GM12878 (cell line): Measurements from ENCODE around the gene SLC4A8. TPM values are rescaled to one million over a fixed set of nuclear protein-coding genes. Genes with fewer than 3 reads are reported as not detected.

ENCODE experiments used
- ATAC-seq: fragments of 200-7000 bp; cut with Tn5 transposase; 3 replicates; pipeline ENCODE4 v1.9.1; 2020; ENCODE audit warnings: mild to moderate bottlenecking, moderate library complexity
- BruUV-seq: library from RNA; stranded (reverse); fragments of 400-500 nt; replicated peaks from 2 replicates; lab custom pipeline; 2021; lab: Mats Ljungman, UMichigan
- CTCF ChIA-PET: fragments of 300-600 bp; sonication (Branson Sonifier 250); formaldehyde crosslinking; extraction: SDS; loops from one replicate; lab custom pipeline; 2021; ENCODE audit warnings: inconsistent platforms; lab: Yijun Ruan, JAX
- POLR2A ChIA-PET: fragments of 350-600 bp; formaldehyde crosslinking; extraction: SDS; loops from one replicate; lab custom pipeline; 2021; ENCODE audit warnings: inconsistent platforms; lab: Charles Lee
- RAD21 ChIA-PET: fragments of 300-600 bp; sonication (Branson Sonifier 250); formaldehyde crosslinking; loops from one replicate; lab custom pipeline; 2023; ENCODE audit warnings: antibody characterized with exemption; ENCODE audit not compliant: unreplicated experiment; lab: Charles Lee
- SMC1A ChIA-PET: fragments of 300-600 bp; sonication (Branson Sonifier 250); formaldehyde crosslinking; loops from one replicate; lab custom pipeline; 2023; ENCODE audit not compliant: unreplicated experiment, uncharacterized antibody; lab: Charles Lee
- DNase-seq: peaks from one replicate; pipeline ENCODE4 v3.0.0-alpha.2; 2011; ENCODE audit warnings: low read depth, low spot score
- FAIRE-seq: peaks from 3 replicates; lab custom pipeline; 2011; peaks lifted over from hg19 to GRCh38; lab: Jason Lieb, UNC
- H2AFZ ChIP-seq: 2 replicates; pipeline ENCODE4 v1.6.0; 2011; ENCODE audit warnings: low read depth, low read length, control low read depth; ENCODE audit not compliant: control insufficient read depth
- H3K27ac ChIP-seq: 2 replicates; pipeline ENCODE4 v1.5.1; 2011; ENCODE audit warnings: control low read depth; ENCODE audit not compliant: control insufficient read depth, insufficient read depth
- H3K27me3 ChIP-seq, 2 experiments: replicated peaks in 1 of 2; 2 replicates each; pipeline versions ENCODE4 v1.6.0 to v1.6.1; 2011; ENCODE audit warnings: low read length in 1 of 2; ENCODE audit not compliant: control insufficient read depth in 2 of 2, insufficient read depth in 2 of 2
- H3K36me3 ChIP-seq, 2 experiments: 2 replicates each; pipeline ENCODE4 v1.5.1; 2011; ENCODE audit warnings: low read length in 1 of 2; ENCODE audit not compliant: control insufficient read depth in 2 of 2, insufficient read depth in 2 of 2
- H3K4me1 ChIP-seq: 2 replicates; pipeline ENCODE4 v1.6.1; 2011; ENCODE audit warnings: mild to moderate bottlenecking, low read length, moderate library complexity, mixed read lengths; ENCODE audit not compliant: control insufficient read depth, insufficient read depth
- H3K4me2 ChIP-seq: 2 replicates; pipeline ENCODE4 v1.6.0; 2011; ENCODE audit warnings: control low read depth; ENCODE audit not compliant: control insufficient read depth, insufficient read depth
- H3K4me3 ChIP-seq: fragments of 200-600 bp; sonication (generic); 2 replicates; pipeline ENCODE4 v1.5.1; 2016
- H3K79me2 ChIP-seq: 2 replicates; pipeline ENCODE4 v1.6.0; 2011; ENCODE audit warnings: low read length; ENCODE audit not compliant: control insufficient read depth, insufficient read depth
- H3K9ac ChIP-seq: 2 replicates; pipeline ENCODE4 v1.8.0; 2011; ENCODE audit warnings: low read length, control low read depth, mixed read lengths; ENCODE audit not compliant: control insufficient read depth, insufficient read depth
- H3K9me3 ChIP-seq: replicated peaks from 3 replicates; pipeline ENCODE4 v1.5.1; 2011; ENCODE audit warnings: mild to moderate bottlenecking, low read length; ENCODE audit not compliant: control insufficient read depth, insufficient read depth
- H4K20me1 ChIP-seq: 2 replicates; pipeline ENCODE4 v1.6.0; 2011; ENCODE audit not compliant: control insufficient read depth, insufficient read depth
- ATF7 ChIP-seq: fragments of 450-650 bp; IDR thresholded peaks from 2 replicates; pipeline ENCODE4 v1.6.1; 2016; ENCODE audit warnings: low read depth, mild to moderate bottlenecking
- PRDM15 ChIP-seq: fragments of 450-650 bp; formaldehyde crosslinking; IDR thresholded peaks from 2 replicates; pipeline ENCODE4 v1.4.0; 2020; ENCODE audit warnings: mild to moderate bottlenecking, moderate library complexity
- STAT1 ChIP-seq: fragments of 450-650 bp; conservative IDR thresholded peaks from 2 replicates; pipeline ENCODE4 v1.6.1; 2014; ENCODE audit warnings: antibody characterized with exemption, mild to moderate bottlenecking
- SUZ12 ChIP-seq: fragments of 200-600 bp; sonication (generic); IDR thresholded peaks from one replicate; pipeline ENCODE4 v1.6.1; 2018; ENCODE audit warnings: antibody characterized with exemption, mild to moderate bottlenecking; ENCODE audit not compliant: unreplicated experiment
- TCF3 ChIP-seq: IDR thresholded peaks from 2 replicates; pipeline ENCODE4 v1.6.1; 2012; ENCODE audit warnings: low read depth, mild to moderate bottlenecking, low read length, borderline replicate concordance; ENCODE audit not compliant: insufficient read depth
- WGBS: methylation state at CpG from one replicate; pipeline ENCODE4 v1.1.6; 2016; ENCODE audit warnings: low lambda C conversion rate; ENCODE audit not compliant: insufficient replicate concordance, insufficient coverage; ENCODE audit errors: missing lambda C conversion rate; 5-methylcytosine and 5-hydroxymethylcytosine counted together
- in situ Hi-C: fragments of 300-500 bp; cut with MboI; formaldehyde crosslinking; loops from 9 replicates; pipeline ENCODE4 v1.14.3; 2018; ENCODE audit warnings: mixed read lengths
- intact Hi-C: fragments of 100-400 bp; cut with micrococcal nuclease; formaldehyde crosslinking; loops from one replicate; pipeline ENCODE4 v1.14.2; 2022; ENCODE audit not compliant: unreplicated experiment
- polyA plus RNA-seq, 11 experiments: library from polyadenylated mRNA; depleted of rRNA in 4 of 11; unstranded in 6 of 11; stranded (reverse) in 5 of 11; fragments of >200 nt; fragmentation: Nextera tagmentation in 4 of 11; fragmentation: Illumina TruSeq in 1 of 11; extraction: Ambion mirVana in 4 of 11; extraction: Trizol in 1 of 11; gene quantifications; 1 replicate in 1 of 11; 2 replicates in 10 of 11; pipeline versions ENCODE4 v1.2.1 to v1.2.3, GENCODE V29; 2011 to 2016; ENCODE audit warnings: inconsistent platforms in 2 of 11, missing spikeins in 2 of 11, low read depth in 1 of 11
- total RNA-seq, 4 experiments: library from RNA; depleted of rRNA in 3 of 4; stranded (reverse); fragments of >200 nt in 3 of 4; fragmentation: Illumina TruSeq in 1 of 4; extraction: Trizol in 1 of 4; gene quantifications; 2 replicates each; pipeline versions ENCODE4 v1.2.1 to v1.2.3, GENCODE V29; 2013 to 2021
- TF ChIP-seq, protein P1 (sequence below): fragments of 450-650 bp; formaldehyde crosslinking; IDR thresholded peaks from 2 replicates; pipeline ENCODE4 v1.5.0; 2022; ENCODE audit warnings: mild to moderate bottlenecking, missing genetic modification characterization
- TF ChIP-seq, protein P2 (sequence below): fragments of 150-350 bp; IDR thresholded peaks from 2 replicates; pipeline ENCODE4 v1.6.1; 2016; ENCODE audit warnings: low read depth, low read length

Gene SLC4A8
- total and polyA plus RNA-seq, 10 of the 15 experiments (the other 5 are each of a cell fraction or from before 2014, with no cell fraction given): 1.4 to 7.7 (median 3.7) TPM

- ChIA-PET RAD21 (interaction anchor here (0.8 to 4.6 kb wide), 5 partner anchors 11 to 117 kb away, joined by 3 to 52 read pairs (median 3); no protein-coding TSS in a partner anchor), CTCF (interaction anchor here (1.2 to 14.2 kb wide), 12 partner anchors 8 to 258 kb away, joined by 3 to 183 read pairs (median 4); no protein-coding TSS in a partner anchor), POLR2A (no interaction called here), SMC1A (interaction anchor here (0.8 to 3.7 kb wide), 7 partner anchors 11 to 113 kb away, joined by 3 to 57 read pairs (median 4); partner anchors contain the start of gene GALNT6)
- intact Hi-C loops: loop anchor here (2.0 to 10.0 kb wide), 3 partner anchors 173 to 565 kb away; partner anchors contain the start of gene SCN8A
- no peak for ATAC-seq
- H3K27me3 ChIP-seq: no peaks in the 10 kb centered on the region
- DNase-seq: no peak
- H3K4me2 ChIP-seq: no peak overlapping the region
- no peaks in the 10 kb centered on the region for H3K79me2 ChIP-seq
- BruUV-seq: no TSS peak
- H3K4me1 ChIP-seq: peaks cover 3% of the 10 kb centered on the region; the same call in 1 of the 2 replicates
- no peak overlapping the region for H3K9ac ChIP-seq
- no peaks in the 10 kb centered on the region for H4K20me1 ChIP-seq
- H2AFZ ChIP-seq: no peak overlapping the region
- no peak overlapping the region for H3K27ac ChIP-seq
- WGBS: 80% methylated on average over 11 of the region's 11 CpGs
- H3K4me3 ChIP-seq: no peak overlapping the region
- H3K36me3 ChIP-seq: no peaks in the 10 kb centered on the region
- TF ChIP-seq ATF7: no peak
- TF ChIP-seq SUZ12: no peak
- TF ChIP-seq, protein P1, sequence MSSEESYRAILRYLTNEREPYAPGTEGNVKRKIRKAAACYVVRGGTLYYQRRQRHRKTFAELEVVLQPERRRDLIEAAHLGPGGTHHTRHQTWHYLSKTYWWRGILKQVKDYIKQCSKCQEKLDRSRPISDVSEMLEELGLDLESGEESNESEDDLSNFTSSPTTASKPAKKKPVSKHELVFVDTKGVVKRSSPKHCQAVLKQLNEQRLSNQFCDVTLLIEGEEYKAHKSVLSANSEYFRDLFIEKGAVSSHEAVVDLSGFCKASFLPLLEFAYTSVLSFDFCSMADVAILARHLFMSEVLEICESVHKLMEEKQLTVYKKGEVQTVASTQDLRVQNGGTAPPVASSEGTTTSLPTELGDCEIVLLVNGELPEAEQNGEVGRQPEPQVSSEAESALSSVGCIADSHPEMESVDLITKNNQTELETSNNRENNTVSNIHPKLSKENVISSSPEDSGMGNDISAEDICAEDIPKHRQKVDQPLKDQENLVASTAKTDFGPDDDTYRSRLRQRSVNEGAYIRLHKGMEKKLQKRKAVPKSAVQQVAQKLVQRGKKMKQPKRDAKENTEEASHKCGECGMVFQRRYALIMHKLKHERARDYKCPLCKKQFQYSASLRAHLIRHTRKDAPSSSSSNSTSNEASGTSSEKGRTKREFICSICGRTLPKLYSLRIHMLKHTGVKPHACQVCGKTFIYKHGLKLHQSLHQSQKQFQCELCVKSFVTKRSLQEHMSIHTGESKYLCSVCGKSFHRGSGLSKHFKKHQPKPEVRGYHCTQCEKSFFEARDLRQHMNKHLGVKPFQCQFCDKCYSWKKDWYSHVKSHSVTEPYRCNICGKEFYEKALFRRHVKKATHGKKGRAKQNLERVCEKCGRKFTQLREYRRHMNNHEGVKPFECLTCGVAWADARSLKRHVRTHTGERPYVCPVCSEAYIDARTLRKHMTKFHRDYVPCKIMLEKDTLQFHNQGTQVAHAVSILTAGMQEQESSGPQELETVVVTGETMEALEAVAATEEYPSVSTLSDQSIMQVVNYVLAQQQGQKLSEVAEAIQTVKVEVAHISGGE: no peak
- TF ChIP-seq, protein P2, sequence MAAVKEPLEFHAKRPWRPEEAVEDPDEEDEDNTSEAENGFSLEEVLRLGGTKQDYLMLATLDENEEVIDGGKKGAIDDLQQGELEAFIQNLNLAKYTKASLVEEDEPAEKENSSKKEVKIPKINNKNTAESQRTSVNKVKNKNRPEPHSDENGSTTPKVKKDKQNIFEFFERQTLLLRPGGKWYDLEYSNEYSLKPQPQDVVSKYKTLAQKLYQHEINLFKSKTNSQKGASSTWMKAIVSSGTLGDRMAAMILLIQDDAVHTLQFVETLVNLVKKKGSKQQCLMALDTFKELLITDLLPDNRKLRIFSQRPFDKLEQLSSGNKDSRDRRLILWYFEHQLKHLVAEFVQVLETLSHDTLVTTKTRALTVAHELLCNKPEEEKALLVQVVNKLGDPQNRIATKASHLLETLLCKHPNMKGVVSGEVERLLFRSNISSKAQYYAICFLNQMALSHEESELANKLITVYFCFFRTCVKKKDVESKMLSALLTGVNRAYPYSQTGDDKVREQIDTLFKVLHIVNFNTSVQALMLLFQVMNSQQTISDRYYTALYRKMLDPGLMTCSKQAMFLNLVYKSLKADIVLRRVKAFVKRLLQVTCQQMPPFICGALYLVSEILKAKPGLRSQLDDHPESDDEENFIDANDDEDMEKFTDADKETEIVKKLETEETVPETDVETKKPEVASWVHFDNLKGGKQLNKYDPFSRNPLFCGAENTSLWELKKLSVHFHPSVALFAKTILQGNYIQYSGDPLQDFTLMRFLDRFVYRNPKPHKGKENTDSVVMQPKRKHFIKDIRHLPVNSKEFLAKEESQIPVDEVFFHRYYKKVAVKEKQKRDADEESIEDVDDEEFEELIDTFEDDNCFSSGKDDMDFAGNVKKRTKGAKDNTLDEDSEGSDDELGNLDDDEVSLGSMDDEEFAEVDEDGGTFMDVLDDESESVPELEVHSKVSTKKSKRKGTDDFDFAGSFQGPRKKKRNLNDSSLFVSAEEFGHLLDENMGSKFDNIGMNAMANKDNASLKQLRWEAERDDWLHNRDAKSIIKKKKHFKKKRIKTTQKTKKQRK: no peak
- TF ChIP-seq STAT1: no peak
- no peak for TF ChIP-seq TCF3
- no peak for TF ChIP-seq PRDM15 (CRISPR knock-in tag)
- H3K9me3 ChIP-seq: no peaks in the 10 kb centered on the region
- in situ Hi-C loops: loop anchor here (5.0 to 10.0 kb wide), 2 partner anchors 108 to 455 kb away; no protein-coding TSS in a partner anchor
- FAIRE-seq: no peak
Measured at GRCh38 chr12:51419425-51420193, 5.0 kb upstream of the SLC4A8 start.
